Breast epithelium (tissue), 4 donors: ENCODE data around the gene EPHA8. TPM values are rescaled to one million over a fixed set of nuclear protein-coding genes. Genes with fewer than 3 reads are reported as not detected.

Source experiments
- DNase-seq, 2 donors: peaks; one replicate each; pipeline ENCODE4 v3.0.0-alpha.2; 2019; ENCODE audit warnings: low spot score in 2 of 2
- H3K27ac ChIP-seq, 2 donors: fragments of 200-600 bp; sonication (generic) in 1 of 2; one replicate each; pipeline ENCODE4 v1.5.1; 2016 to 2019; ENCODE audit warnings: mild to moderate bottlenecking in 1 of 2
- H3K27me3 ChIP-seq, 2 donors: fragments of 200-600 bp; sonication (generic) in 1 of 2; one replicate each; pipeline versions ENCODE4 v1.5.1 to v1.6.0; 2017 to 2019; ENCODE audit warnings: control low read depth in 1 of 2, mild to moderate bottlenecking in 1 of 2
- H3K36me3 ChIP-seq: fragments of 200-600 bp; one replicate; pipeline ENCODE4 v1.5.1; 2019
- H3K4me1 ChIP-seq, 2 donors: fragments of 200-600 bp; sonication (generic); one replicate each; pipeline ENCODE4 v1.5.1; 2016 to 2019; ENCODE audit warnings: control low read depth in 1 of 2
- H3K4me3 ChIP-seq, 3 donors: fragments of 200-600 bp; sonication (generic); 1 replicate in 2 of 3; 2 replicates in 1 of 3; pipeline ENCODE4 v1.5.1; 2016 to 2019; ENCODE audit warnings: mild to moderate bottlenecking in 3 of 3, moderate library complexity in 2 of 3
- H3K9me3 ChIP-seq, 2 donors: fragments of 200-600 bp; sonication (generic) in 1 of 2; one replicate each; pipeline ENCODE4 v1.5.1; 2016 to 2019; ENCODE audit warnings: control low read depth in 1 of 2
- CTCF ChIP-seq, 3 donors: fragments of 450-650 bp; IDR thresholded peaks; one replicate each; pipeline ENCODE4 v1.5.1; 2016 to 2017; ENCODE audit warnings: antibody characterized with exemption in 3 of 3, mild to moderate bottlenecking in 3 of 3, moderate library complexity in 3 of 3
- POLR2A ChIP-seq: fragments of 450-650 bp; IDR thresholded peaks from one replicate; pipeline ENCODE4 v1.6.1; 2016; ENCODE audit warnings: antibody characterized with exemption, mild to moderate bottlenecking, moderate library complexity
- POLR2AphosphoS5 ChIP-seq, 3 donors: sonication (generic); formaldehyde crosslinking; IDR thresholded peaks; one replicate each; pipeline ENCODE4 v1.6.1; 2017; ENCODE audit warnings: antibody characterized with exemption in 3 of 3
- intact Hi-C: fragments of 100-400 bp; cut with DNase I; formaldehyde crosslinking; loops from one replicate; pipeline ENCODE4 v1.15.1; 2023; ENCODE audit warnings: low total_unique reads
- total RNA-seq, 3 donors: library from RNA; depleted of rRNA; stranded (reverse); fragments of >200 nt; gene quantifications; one replicate each; pipeline ENCODE4 v1.1.0, GENCODE V29; 2016

The EPHA8 gene
- total RNA-seq, 3 donors from 2014 or later: not detected

- H3K27me3 ChIP-seq: peaks cover 0 to 61% of the 10 kb centered on the region in 2 donors
- H3K27ac ChIP-seq: no peak overlapping the region
- no peak for DNase-seq
- H3K36me3 ChIP-seq: no peaks in the 10 kb centered on the region
- H3K4me3 ChIP-seq: no peak overlapping the region
- intact Hi-C loops: no loop called here
- no peaks in the 10 kb centered on the region for H3K9me3 ChIP-seq
- TF ChIP-seq POLR2A (no peak), CTCF (IDR thresholded peaks at IDR 0.05) (no peak), POLR2AphosphoS5 (IDR thresholded peaks at IDR 0.05) (no peak)
- no peaks in the 10 kb centered on the region for H3K4me1 ChIP-seq
These were observed 8.0 kb upstream of the EPHA8 start for GRCh38 chr1:22555371-22555656.

- Histone ChIP-seq H3K36me3 (no peaks in the 10 kb centered on the region), H3K9me3 (no peaks in the 10 kb centered on the region), H3K27me3 (peaks cover 0 to 63% of the 10 kb centered on the region in 2 donors), H3K4me3 (no peak overlapping the region), H3K27ac (no peak overlapping the region), H3K4me1 (no peaks in the 10 kb centered on the region)
- TF ChIP-seq CTCF (IDR thresholded peaks at IDR 0.05) (no peak), POLR2A (no peak), POLR2AphosphoS5 (IDR thresholded peaks at IDR 0.05) (no peak)
- DNase-seq: no peak
- intact Hi-C loops: no loop called here
These were observed 6.7 kb upstream of the EPHA8 start for GRCh38 chr1:22556391-22557104.

- H3K27ac ChIP-seq: no peak overlapping the region
- peaks cover 3 to 66% of the 10 kb centered on the region in 2 donors for H3K27me3 ChIP-seq
- intact Hi-C loops: no loop called here
- H3K9me3 ChIP-seq: no peaks in the 10 kb centered on the region
- TF ChIP-seq CTCF (IDR thresholded peaks at IDR 0.05) (no peak), POLR2AphosphoS5 (IDR thresholded peaks at IDR 0.05) (no peak), POLR2A (no peak)
- no peak overlapping the region for H3K4me3 ChIP-seq
- no peak for DNase-seq
- no peaks in the 10 kb centered on the region for H3K36me3 ChIP-seq
- no peaks in the 10 kb centered on the region for H3K4me1 ChIP-seq
These were observed 5.8 kb upstream of the EPHA8 start for GRCh38 chr1:22557341-22557950.

DNA sequence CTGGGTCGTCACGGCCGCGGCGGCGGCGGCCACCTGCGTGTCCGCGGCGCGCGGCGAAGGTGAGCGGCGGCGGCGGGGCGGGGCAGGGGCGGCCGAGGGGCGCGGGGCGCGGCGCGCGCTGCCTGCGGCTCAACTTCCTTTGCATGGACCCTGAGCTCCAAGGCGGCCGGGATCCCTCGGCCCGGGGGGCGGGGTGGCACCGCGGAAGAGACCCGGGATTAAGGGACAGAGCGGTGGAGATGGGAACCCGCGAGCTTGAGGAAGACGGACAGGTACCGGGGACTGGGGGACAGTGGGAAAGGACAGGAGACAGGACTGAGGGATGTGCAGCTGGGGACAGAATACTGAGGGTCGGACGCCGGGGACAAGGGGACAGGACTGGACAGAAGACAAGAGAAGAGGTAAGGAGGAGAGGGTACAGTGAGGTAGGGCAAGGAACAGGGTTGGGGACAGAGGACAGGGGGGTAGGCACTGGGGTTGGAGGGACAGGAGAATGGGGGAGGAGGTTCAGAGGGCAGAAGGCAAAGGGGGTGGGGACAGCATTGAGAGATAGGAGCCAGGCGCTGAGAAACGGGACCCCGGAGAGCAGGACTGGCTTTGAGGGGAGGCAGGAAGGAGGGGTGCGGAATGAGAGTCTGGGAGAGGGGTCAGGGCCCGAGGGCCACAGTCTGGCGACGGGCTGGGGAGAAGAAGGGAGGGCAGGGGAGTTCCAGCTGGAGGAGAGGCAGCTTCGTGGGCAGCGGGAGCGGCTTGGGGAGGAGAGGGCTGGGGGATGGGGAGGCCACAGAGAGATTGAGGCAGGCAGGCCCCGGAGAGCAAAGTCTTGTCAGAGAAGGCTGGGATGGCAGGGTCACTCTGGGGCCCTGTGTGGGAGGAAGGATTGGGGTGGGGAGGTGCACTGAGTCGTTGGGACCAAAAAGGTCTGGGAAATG lies 648 bp downstream of the EPHA8 start:
- no peaks in the 10 kb centered on the region for H3K9me3 ChIP-seq
- TF ChIP-seq CTCF (IDR thresholded peaks at IDR 0.05) (no peak), POLR2A (no peak), POLR2AphosphoS5 (IDR thresholded peaks at IDR 0.05) (no peak)
- no peaks in the 10 kb centered on the region for H3K36me3 ChIP-seq
- H3K4me1 ChIP-seq: peaks cover 0 to 3% of the 10 kb centered on the region in 2 donors
- no peak overlapping the region for H3K27ac ChIP-seq
- H3K27me3 ChIP-seq: peaks cover 4 to 67% of the 10 kb centered on the region in 2 donors
- intact Hi-C loops: no loop called here
- peak overlapping the region in 1 of 3 donors; percentile 55 for H3K4me3 ChIP-seq
- no peak for DNase-seq
